Measurements from ENCODE around the gene GARIN3. TPM values are rescaled to one million over a fixed set of nuclear protein-coding genes. Genes with fewer than 3 reads are reported as not detected.

The GARIN3 gene
- total and polyA plus RNA-seq, 2 donors (not counting 1 experiment from before 2014, with no cell fraction given): not detected

DNA sequence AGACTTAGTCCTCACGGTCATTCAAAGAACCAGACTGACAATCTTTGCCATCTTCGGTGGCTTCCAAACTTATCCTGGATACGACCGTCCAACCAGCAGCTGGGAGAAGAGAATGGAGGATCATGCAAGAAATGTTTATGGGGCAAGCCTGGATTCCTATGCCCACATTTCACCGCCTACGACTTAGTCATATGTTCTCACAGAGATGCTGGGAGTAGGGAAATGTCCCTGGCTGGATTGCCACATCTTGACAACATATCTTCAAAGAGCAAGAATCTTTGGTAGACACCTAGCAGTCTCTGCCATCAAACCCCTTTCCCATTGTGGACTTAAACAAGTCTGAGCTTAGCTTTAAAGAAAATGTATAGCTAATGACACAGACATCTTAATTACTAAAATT lies 28.4 kb downstream of the GARIN3 start:
- DNase-seq (no peak), ATAC-seq (ENCODE audit: low read depth) (no peak)
- intact Hi-C loops (cut with micrococcal nuclease): loop anchor here (10.0 kb wide), 1 partner anchor 1193 kb away; no protein-coding TSS in a partner anchor
- Histone ChIP-seq H3K4me2 (replicated peaks; ENCODE audit: low read depth, low read length, poor library complexity, severe bottlenecking) (no peak overlapping the region), H3K9me3 (ENCODE audit: control extremely low read depth in 1 of 3, control insufficient read depth in 2 of 3, insufficient read depth in 1 of 3, low read length in 2 of 3) (no peaks in the 10 kb centered on the region), H3K4me1 (ENCODE audit: control insufficient read depth in 2 of 2, insufficient read depth in 2 of 2, low read length in 2 of 2) (peaks cover 13 to 15% of the 10 kb centered on the region in 2 donors), H2AFZ (ENCODE audit: insufficient read depth, low read depth, low read length, poor library complexity, severe bottlenecking) (no peak overlapping the region), H3K36me3 (replicated peaks in 1 of 2; ENCODE audit: control extremely low read depth in 1 of 2, control insufficient read depth in 1 of 2, extremely low read depth in 1 of 2, insufficient read depth in 2 of 2, low read length in 1 of 2) (peaks cover 0 to 24% of the 10 kb centered on the region in 2 experiments), H3K27me3 (replicated peaks in 1 of 4; ENCODE audit: control extremely low read depth in 1 of 4, control insufficient read depth in 3 of 4, insufficient read depth in 4 of 4, low read length in 3 of 4) (no peaks in the 10 kb centered on the region), H3K4me3 (ENCODE audit: control extremely low read depth in 1 of 5, extremely low read depth in 1 of 5, insufficient read depth in 1 of 5, low read depth in 2 of 5, low read length in 4 of 5) (no peak overlapping the region), H3K9ac (ENCODE audit: low read length) (no peak overlapping the region), H4K20me1 (ENCODE audit: control insufficient read depth, insufficient read depth, low read length, poor library complexity, severe bottlenecking) (no peaks in the 10 kb centered on the region), H3K79me2 (ENCODE audit: control insufficient read depth, insufficient read depth, low read length) (peaks cover 30% of the 10 kb centered on the region), H3K27ac (ENCODE audit: low read length in 2 of 2) (no peak overlapping the region)
- Mint-ChIP-seq H3K27ac (no peak overlapping the region), H3K4me3 (no peak overlapping the region), H3K9me3 (ENCODE audit: insufficient read depth) (no peaks in the 10 kb centered on the region), H3K27me3 (no peaks in the 10 kb centered on the region), H3K4me1 (peaks cover 28% of the 10 kb centered on the region)
- CTCF ChIA-PET: interaction anchor here (1.9 kb wide), 1 partner anchor 11 kb away, joined by 5 read pairs; no protein-coding TSS in a partner anchor
- no peak for TF ChIP-seq EZH2 (IDR thresholded peaks at IDR 0.05; ENCODE audit: borderline replicate concordance, insufficient read depth, low read depth, low read length, poor library complexity, severe bottlenecking)
- TF ChIP-seq, protein P1, sequence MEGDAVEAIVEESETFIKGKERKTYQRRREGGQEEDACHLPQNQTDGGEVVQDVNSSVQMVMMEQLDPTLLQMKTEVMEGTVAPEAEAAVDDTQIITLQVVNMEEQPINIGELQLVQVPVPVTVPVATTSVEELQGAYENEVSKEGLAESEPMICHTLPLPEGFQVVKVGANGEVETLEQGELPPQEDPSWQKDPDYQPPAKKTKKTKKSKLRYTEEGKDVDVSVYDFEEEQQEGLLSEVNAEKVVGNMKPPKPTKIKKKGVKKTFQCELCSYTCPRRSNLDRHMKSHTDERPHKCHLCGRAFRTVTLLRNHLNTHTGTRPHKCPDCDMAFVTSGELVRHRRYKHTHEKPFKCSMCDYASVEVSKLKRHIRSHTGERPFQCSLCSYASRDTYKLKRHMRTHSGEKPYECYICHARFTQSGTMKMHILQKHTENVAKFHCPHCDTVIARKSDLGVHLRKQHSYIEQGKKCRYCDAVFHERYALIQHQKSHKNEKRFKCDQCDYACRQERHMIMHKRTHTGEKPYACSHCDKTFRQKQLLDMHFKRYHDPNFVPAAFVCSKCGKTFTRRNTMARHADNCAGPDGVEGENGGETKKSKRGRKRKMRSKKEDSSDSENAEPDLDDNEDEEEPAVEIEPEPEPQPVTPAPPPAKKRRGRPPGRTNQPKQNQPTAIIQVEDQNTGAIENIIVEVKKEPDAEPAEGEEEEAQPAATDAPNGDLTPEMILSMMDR (IDR thresholded peaks at IDR 0.05): no peak
- 100% methylated on average over 3 of the region's 6 CpGs for WGBS (ENCODE audit: insufficient coverage)
- POLR2A ChIA-PET: no interaction called here

DNA sequence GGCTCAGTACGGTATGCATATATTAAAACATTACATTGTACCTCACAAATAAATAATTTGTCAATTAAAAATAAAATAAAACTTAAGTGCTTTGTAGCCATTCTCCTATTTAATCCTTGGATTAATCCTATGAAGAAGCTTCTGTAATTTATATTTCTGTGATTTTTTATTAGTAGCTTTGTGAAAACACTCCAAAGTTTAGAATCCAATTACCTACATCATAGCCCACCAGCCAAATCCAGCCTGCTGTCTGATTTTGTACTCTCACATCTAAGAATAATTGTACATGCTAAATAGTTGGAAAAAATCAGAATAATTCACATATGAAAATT lies 33.8 kb downstream of the GARIN3 start:
- Mint-ChIP-seq H3K27me3 (no peaks in the 10 kb centered on the region), H3K4me1 (peaks cover 13% of the 10 kb centered on the region), H3K27ac (no peak overlapping the region), H3K9me3 (ENCODE audit: insufficient read depth) (no peaks in the 10 kb centered on the region), H3K4me3 (no peak overlapping the region)
- CTCF ChIA-PET: interaction anchor here (0.8 to 1.8 kb wide), 10 partner anchors 8 to 1994 kb away, joined by 3 to 7 read pairs (median 4); no protein-coding TSS in a partner anchor
- H3K27ac ChIP-seq (ENCODE audit: low read length in 2 of 2): no peak overlapping the region
- no peaks in the 10 kb centered on the region for H4K20me1 ChIP-seq (ENCODE audit: control insufficient read depth, insufficient read depth, low read length, poor library complexity, severe bottlenecking)
- POLR2A ChIA-PET: no interaction called here
- intact Hi-C loops (cut with micrococcal nuclease): loop anchor here (10.0 kb wide), 1 partner anchor 1187 kb away; no protein-coding TSS in a partner anchor
- no peaks in the 10 kb centered on the region for H3K9me3 ChIP-seq (ENCODE audit: control extremely low read depth in 1 of 3, control insufficient read depth in 2 of 3, insufficient read depth in 1 of 3, low read length in 2 of 3)
- H3K36me3 ChIP-seq (replicated peaks in 1 of 2; ENCODE audit: control extremely low read depth in 1 of 2, control insufficient read depth in 1 of 2, extremely low read depth in 1 of 2, insufficient read depth in 2 of 2, low read length in 1 of 2): peaks cover 0 to 5% of the 10 kb centered on the region in 2 experiments
- no peak overlapping the region for H3K9ac ChIP-seq (ENCODE audit: low read length)
- H3K4me2 ChIP-seq (replicated peaks; ENCODE audit: low read depth, low read length, poor library complexity, severe bottlenecking): no peak overlapping the region
- H2AFZ ChIP-seq (ENCODE audit: insufficient read depth, low read depth, low read length, poor library complexity, severe bottlenecking): no peak overlapping the region
- peaks cover 0 to 5% of the 10 kb centered on the region in 2 donors for H3K4me1 ChIP-seq (ENCODE audit: control insufficient read depth in 2 of 2, insufficient read depth in 2 of 2, low read length in 2 of 2)
- ATAC-seq (ENCODE audit: low read depth): no peak
- no CpG with 5 or more reads among the region's 1 CpG for WGBS (ENCODE audit: insufficient coverage)
- TF ChIP-seq EZH2 (IDR thresholded peaks at IDR 0.05; ENCODE audit: borderline replicate concordance, insufficient read depth, low read depth, low read length, poor library complexity, severe bottlenecking): no peak
- TF ChIP-seq, protein P1 (IDR thresholded peaks at IDR 0.05): no peak
- H3K79me2 ChIP-seq (ENCODE audit: control insufficient read depth, insufficient read depth, low read length): peaks cover 2% of the 10 kb centered on the region
- no peak for DNase-seq
- H3K4me3 ChIP-seq (ENCODE audit: control extremely low read depth in 1 of 5, extremely low read depth in 1 of 5, insufficient read depth in 1 of 5, low read depth in 2 of 5, low read length in 4 of 5): no peak overlapping the region
- no peaks in the 10 kb centered on the region for H3K27me3 ChIP-seq (replicated peaks in 1 of 4; ENCODE audit: control extremely low read depth in 1 of 4, control insufficient read depth in 3 of 4, insufficient read depth in 4 of 4, low read length in 3 of 4)

All from B cell (primary cell).